Neural cell (in vitro differentiated cells): ENCODE data around the gene FAM229A.

ENCODE experiments used
- EP300 ChIP-seq: fragments of 450-650 bp; conservative IDR thresholded peaks from 2 replicates; pipeline ENCODE4 v1.6.1; 2014; ENCODE audit warnings: antibody characterized with exemption, mild to moderate bottlenecking, moderate library complexity; ENCODE audit not compliant: poor library complexity, severe bottlenecking
- EZH2 ChIP-seq: fragments of 200-600, 300-800 bp; shearing (Covaris generic), sonication (generic); IDR thresholded peaks from 2 replicates; pipeline ENCODE4 v1.6.1; 2014; ENCODE audit warnings: antibody characterized with exemption, low read length, borderline replicate concordance, mild to moderate bottlenecking; ENCODE audit not compliant: insufficient read depth, poor library complexity, severe bottlenecking
- POLR2AphosphoS5 ChIP-seq: IDR thresholded peaks from 2 replicates; pipeline ENCODE4 v1.6.1; 2012
- RAD21 ChIP-seq: fragments of 450-650 bp; conservative IDR thresholded peaks from 2 replicates; pipeline ENCODE4 v1.6.1; 2014; ENCODE audit warnings: antibody characterized with exemption, mild to moderate bottlenecking, moderate library complexity
- TF ChIP-seq, protein P1 (sequence below): fragments of 450-650 bp; IDR thresholded peaks from 2 replicates; pipeline ENCODE4 v1.5.1; 2014; ENCODE audit warnings: antibody characterized with exemption, mild to moderate bottlenecking, moderate library complexity; ENCODE audit not compliant: poor library complexity, severe bottlenecking
- TF ChIP-seq, protein P2 (sequence below): IDR thresholded peaks from 2 replicates; pipeline ENCODE4 v1.6.1; 2012; ENCODE audit warnings: borderline replicate concordance

DNA sequence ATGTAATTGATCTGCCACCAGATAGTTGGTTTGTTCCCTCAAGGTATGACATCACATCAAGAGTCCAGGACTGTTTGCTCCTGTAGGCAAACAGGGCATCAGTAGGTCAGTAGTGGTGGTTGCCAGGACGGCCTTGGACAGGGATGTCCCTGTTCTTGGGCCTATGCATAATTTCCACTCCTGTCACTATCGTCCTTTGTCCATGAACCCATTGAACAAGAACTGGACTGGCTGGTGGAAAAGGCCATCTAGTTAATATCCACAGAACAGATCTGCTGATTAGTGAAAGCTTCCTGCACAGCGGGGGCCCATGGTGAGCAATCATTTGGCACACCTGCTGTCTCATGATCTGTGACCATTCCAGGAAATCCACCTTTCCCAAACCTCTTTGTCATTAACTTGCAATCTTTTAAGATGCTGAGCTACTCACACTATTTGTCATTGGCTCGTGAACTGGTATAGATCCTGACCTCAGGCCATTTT, 44.4 kb upstream of the FAM229A start:
- TF ChIP-seq, protein P1, sequence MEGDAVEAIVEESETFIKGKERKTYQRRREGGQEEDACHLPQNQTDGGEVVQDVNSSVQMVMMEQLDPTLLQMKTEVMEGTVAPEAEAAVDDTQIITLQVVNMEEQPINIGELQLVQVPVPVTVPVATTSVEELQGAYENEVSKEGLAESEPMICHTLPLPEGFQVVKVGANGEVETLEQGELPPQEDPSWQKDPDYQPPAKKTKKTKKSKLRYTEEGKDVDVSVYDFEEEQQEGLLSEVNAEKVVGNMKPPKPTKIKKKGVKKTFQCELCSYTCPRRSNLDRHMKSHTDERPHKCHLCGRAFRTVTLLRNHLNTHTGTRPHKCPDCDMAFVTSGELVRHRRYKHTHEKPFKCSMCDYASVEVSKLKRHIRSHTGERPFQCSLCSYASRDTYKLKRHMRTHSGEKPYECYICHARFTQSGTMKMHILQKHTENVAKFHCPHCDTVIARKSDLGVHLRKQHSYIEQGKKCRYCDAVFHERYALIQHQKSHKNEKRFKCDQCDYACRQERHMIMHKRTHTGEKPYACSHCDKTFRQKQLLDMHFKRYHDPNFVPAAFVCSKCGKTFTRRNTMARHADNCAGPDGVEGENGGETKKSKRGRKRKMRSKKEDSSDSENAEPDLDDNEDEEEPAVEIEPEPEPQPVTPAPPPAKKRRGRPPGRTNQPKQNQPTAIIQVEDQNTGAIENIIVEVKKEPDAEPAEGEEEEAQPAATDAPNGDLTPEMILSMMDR, result no peak
- TF ChIP-seq EZH2, result no peak
- no peak for TF ChIP-seq POLR2AphosphoS5
- no peak for TF ChIP-seq RAD21
- TF ChIP-seq, protein P2, sequence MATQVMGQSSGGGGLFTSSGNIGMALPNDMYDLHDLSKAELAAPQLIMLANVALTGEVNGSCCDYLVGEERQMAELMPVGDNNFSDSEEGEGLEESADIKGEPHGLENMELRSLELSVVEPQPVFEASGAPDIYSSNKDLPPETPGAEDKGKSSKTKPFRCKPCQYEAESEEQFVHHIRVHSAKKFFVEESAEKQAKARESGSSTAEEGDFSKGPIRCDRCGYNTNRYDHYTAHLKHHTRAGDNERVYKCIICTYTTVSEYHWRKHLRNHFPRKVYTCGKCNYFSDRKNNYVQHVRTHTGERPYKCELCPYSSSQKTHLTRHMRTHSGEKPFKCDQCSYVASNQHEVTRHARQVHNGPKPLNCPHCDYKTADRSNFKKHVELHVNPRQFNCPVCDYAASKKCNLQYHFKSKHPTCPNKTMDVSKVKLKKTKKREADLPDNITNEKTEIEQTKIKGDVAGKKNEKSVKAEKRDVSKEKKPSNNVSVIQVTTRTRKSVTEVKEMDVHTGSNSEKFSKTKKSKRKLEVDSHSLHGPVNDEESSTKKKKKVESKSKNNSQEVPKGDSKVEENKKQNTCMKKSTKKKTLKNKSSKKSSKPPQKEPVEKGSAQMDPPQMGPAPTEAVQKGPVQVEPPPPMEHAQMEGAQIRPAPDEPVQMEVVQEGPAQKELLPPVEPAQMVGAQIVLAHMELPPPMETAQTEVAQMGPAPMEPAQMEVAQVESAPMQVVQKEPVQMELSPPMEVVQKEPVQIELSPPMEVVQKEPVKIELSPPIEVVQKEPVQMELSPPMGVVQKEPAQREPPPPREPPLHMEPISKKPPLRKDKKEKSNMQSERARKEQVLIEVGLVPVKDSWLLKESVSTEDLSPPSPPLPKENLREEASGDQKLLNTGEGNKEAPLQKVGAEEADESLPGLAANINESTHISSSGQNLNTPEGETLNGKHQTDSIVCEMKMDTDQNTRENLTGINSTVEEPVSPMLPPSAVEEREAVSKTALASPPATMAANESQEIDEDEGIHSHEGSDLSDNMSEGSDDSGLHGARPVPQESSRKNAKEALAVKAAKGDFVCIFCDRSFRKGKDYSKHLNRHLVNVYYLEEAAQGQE, result no peak
- no peak for TF ChIP-seq EP300
